HepG2 (cell line): Measurements from ENCODE around the gene CYYR1. TPM values are rescaled to one million over a fixed set of nuclear protein-coding genes. Genes with fewer than 3 reads are reported as not detected.

ENCODE experiments used
- ATAC-seq: fragments of 200-7000 bp; cut with Tn5 transposase; 3 replicates; pipeline ENCODE4 v1.9.1; 2020; ENCODE audit warnings: mild to moderate bottlenecking, moderate library complexity
- Bru-seq: library from RNA; stranded (reverse); fragments of 400-500 nt; gene quantifications from one replicate; lab custom pipeline; 2021; lab: Mats Ljungman, UMichigan
- BruChase-seq, 2 experiments: library from RNA; stranded (reverse); fragments of 400-500 nt; gene quantifications; one replicate each; lab custom pipeline; 2021; lab: Mats Ljungman, UMichigan
- BruUV-seq: library from RNA; stranded (reverse); fragments of 400-500 nt; replicated peaks from 2 replicates; lab custom pipeline; 2021; lab: Mats Ljungman, UMichigan
- CTCF ChIA-PET: fragments of 300-600 bp; formaldehyde crosslinking; extraction: SDS; loops from one replicate; lab custom pipeline; 2021; ENCODE audit warnings: low total read pairs, inconsistent platforms, low intra/inter-chr PET ratio; lab: Yijun Ruan, JAX
- POLR2A ChIA-PET: fragments of 350-600 bp; sonication (Branson Sonifier 250); formaldehyde crosslinking; loops from one replicate; lab custom pipeline; 2020; ENCODE audit warnings: antibody characterized with exemption, inconsistent platforms; lab: Yijun Ruan, JAX
- DNase-seq: peaks from one replicate; pipeline ENCODE4 v3.0.0-alpha.2; 2015; ENCODE audit warnings: low spot score
- FAIRE-seq: peaks from 3 replicates; lab custom pipeline; 2011; peaks lifted over from hg19 to GRCh38; lab: Jason Lieb, UNC
- H2AFZ ChIP-seq: one replicate; pipeline ENCODE4 v1.6.1; 2011; ENCODE audit warnings: low read length, inconsistent platforms
- H3K27ac ChIP-seq: fragments of 300-600 bp; 3 replicates; pipeline ENCODE4 v1.8.0; 2011; ENCODE audit warnings: mixed run types, mild to moderate bottlenecking, mixed read lengths, low read length, inconsistent platforms; ENCODE audit not compliant: insufficient read depth; ENCODE audit errors: extremely low read length
- H3K27me3 ChIP-seq, 2 experiments: fragments of 200-600 bp in 1 of 2; 2 replicates in 1 of 2; 3 replicates in 1 of 2; pipeline versions ENCODE4 v1.6.0 to v1.8.0; 2011; ENCODE audit warnings: low read length in 2 of 2, mild to moderate bottlenecking in 2 of 2, moderate library complexity in 2 of 2, inconsistent platforms in 1 of 2; ENCODE audit not compliant: insufficient read depth in 2 of 2, control insufficient read depth in 1 of 2
- H3K36me3 ChIP-seq, 2 experiments: fragments of 200-600 bp in 1 of 2; replicated peaks in 1 of 2; 2 replicates in 1 of 2; 3 replicates in 1 of 2; pipeline versions ENCODE4 v1.5.1 to v1.8.0; 2011; ENCODE audit warnings: low read length in 2 of 2, inconsistent platforms in 1 of 2; ENCODE audit not compliant: insufficient read depth in 2 of 2, control insufficient read depth in 1 of 2
- H3K4me1 ChIP-seq: 2 replicates; pipeline ENCODE4 v1.5.1; 2012; ENCODE audit warnings: low read length, inconsistent platforms; ENCODE audit not compliant: insufficient read depth
- H3K4me2 ChIP-seq: 2 replicates; pipeline ENCODE4 v1.6.0; 2011; ENCODE audit warnings: low read depth, low read length, inconsistent platforms
- H3K4me3 ChIP-seq, 3 experiments: fragments of 200-600 bp in 1 of 3; sonication (generic), shearing (Covaris generic) in 1 of 3; replicated peaks in 1 of 3; 2 replicates each; pipeline ENCODE4 v1.5.1; 2011 to 2016; ENCODE audit warnings: low read length in 3 of 3, inconsistent platforms in 2 of 3, low read depth in 2 of 3, mild to moderate bottlenecking in 2 of 3, control low read depth in 1 of 3, mixed read lengths in 1 of 3; ENCODE audit not compliant: insufficient read depth in 1 of 3
- H3K79me2 ChIP-seq: one replicate; pipeline ENCODE4 v1.6.1; 2011; ENCODE audit warnings: low read length, inconsistent platforms; ENCODE audit not compliant: insufficient read depth
- H3K9ac ChIP-seq: 2 replicates; pipeline ENCODE4 v1.6.0; 2011; ENCODE audit warnings: mild to moderate bottlenecking, low read depth, low read length, inconsistent platforms; ENCODE audit not compliant: insufficient read depth
- H3K9me3 ChIP-seq: 2 replicates; pipeline ENCODE4 v1.5.1; 2012; ENCODE audit warnings: mild to moderate bottlenecking, low read length
- H4K20me1 ChIP-seq: 2 replicates; pipeline ENCODE4 v1.6.0; 2011; ENCODE audit warnings: inconsistent platforms, mild to moderate bottlenecking, low read length, moderate library complexity; ENCODE audit not compliant: insufficient read depth
- ATRX ChIP-seq: sonication (generic); formaldehyde crosslinking; IDR thresholded peaks from 2 replicates; pipeline ENCODE4 v1.4.0; 2020; ENCODE audit warnings: missing genetic modification reagents, borderline replicate concordance
- KAT8 ChIP-seq: IDR thresholded peaks from 2 replicates; pipeline ENCODE4 v1.6.1; 2016; ENCODE audit warnings: missing genetic modification reagents, missing compliant biosample characterization
- SP2 ChIP-seq: sonication (generic); formaldehyde crosslinking; IDR thresholded peaks from 2 replicates; pipeline ENCODE4 v1.5.1; 2020; ENCODE audit warnings: mild to moderate bottlenecking, missing genetic modification reagents
- ZFP82 ChIP-seq: sonication (generic); formaldehyde crosslinking; IDR thresholded peaks from 2 replicates; pipeline ENCODE4 v1.5.1; 2020; ENCODE audit warnings: mild to moderate bottlenecking, missing genetic modification reagents, borderline replicate concordance
- WGBS: methylation state at CpG from one replicate; pipeline ENCODE4 v1.1.6; 2017; ENCODE audit warnings: low lambda C conversion rate; 5-methylcytosine and 5-hydroxymethylcytosine counted together
- in situ Hi-C: cut with HindIII; loops from 2 replicates; pipeline ENCODE4 v1.10.0; 2017; ENCODE audit warnings: low pct_unique_long_range_greater_than_20kb; ENCODE audit not compliant: extremely low pct_ligation_motif_present
- intact Hi-C: fragments of 100-400 bp; cut with micrococcal nuclease; formaldehyde crosslinking; loops from one replicate; pipeline ENCODE4 v1.10.0; 2022; ENCODE audit not compliant: unreplicated experiment
- long read RNA-seq, 2 experiments: library from RNA in 1 of 2; library from polyadenylated mRNA in 1 of 2; stranded (forward) in 1 of 2; unstranded in 1 of 2; transcript quantifications; one replicate each; pipeline ENCODE4 v2.0.0, GENCODE V29; 2019 to 2022
- polyA minus RNA-seq, 3 experiments: library from RNA; depleted of rRNA, polyadenylated mRNA; stranded (reverse); fragments of >200 nt; gene quantifications; 2 replicates each; pipeline ENCODE4 v1.2.3, GENCODE V29; 2011; ENCODE audit warnings: low replicate concordance in 1 of 3
- polyA plus RNA-seq, 8 experiments: library from polyadenylated mRNA; depleted of rRNA in 3 of 8; stranded (reverse) in 7 of 8; unstranded in 1 of 8; fragments of >200 nt; fragmentation: Illumina TruSeq in 4 of 8; extraction: Trizol in 4 of 8; gene quantifications; 2 replicates each; pipeline versions ENCODE4 v1.2.1 to v1.2.3, GENCODE V29; 2011 to 2016; ENCODE audit warnings: low read depth in 4 of 8, missing spikeins in 1 of 8, mixed read lengths in 1 of 8; ENCODE audit not compliant: insufficient read depth in 1 of 8
- total RNA-seq, 5 experiments: library from RNA; depleted of rRNA; stranded (reverse); fragments of >200 nt; fragmentation: Illumina TruSeq; extraction: Trizol; gene quantifications; 2 replicates each; pipeline ENCODE4 v1.2.3, GENCODE V29; 2016; ENCODE audit warnings: low read depth in 1 of 5

CYYR1 gene
- total RNA-seq (2016; rRNA removed; fragmentation: Illumina TruSeq; extraction: Trizol) (not detected in 2 replicates), polyA plus RNA-seq (2011; rRNA removed) (not detected in 2 replicates), polyA minus RNA-seq (2011; rRNA and poly(A)+ RNA removed; ENCODE audit: low replicate concordance) (not detected in 2 replicates), Bru-seq, nascent RNA (not detected), BruChase-seq, experiment 1, labeled RNA remaining after a 6-hour chase (not detected), BruChase-seq, experiment 2, labeled RNA remaining after a 2-hour chase (not detected)
- total RNA-seq (2016; cell fraction: cytosol; rRNA removed; fragmentation: Illumina TruSeq; extraction: Trizol; ENCODE audit: low read depth), result not detected in 2 replicates
- total RNA-seq (2016; cell fraction: insoluble cytoplasmic fraction; rRNA removed; fragmentation: Illumina TruSeq; extraction: Trizol), result not detected in 2 replicates
- not detected in 2 replicates for total RNA-seq (2016; cell fraction: membrane; rRNA removed; fragmentation: Illumina TruSeq; extraction: Trizol)
- not detected in 2 replicates for total RNA-seq (2016; cell fraction: nucleus; rRNA removed; fragmentation: Illumina TruSeq; extraction: Trizol)
- polyA plus RNA-seq (2011; cell fraction: cytosol; rRNA removed), result not detected in 2 replicates
- polyA plus RNA-seq (2011; cell fraction: nucleus; rRNA removed), result not detected in 2 replicates
- polyA plus RNA-seq (2012), result not detected in 2 replicates
- not detected in 2 replicates for polyA plus RNA-seq (2016; cell fraction: cytosol; fragmentation: Illumina TruSeq; extraction: Trizol; ENCODE audit: low read depth)
- polyA plus RNA-seq (2016; cell fraction: insoluble cytoplasmic fraction; fragmentation: Illumina TruSeq; extraction: Trizol; ENCODE audit: low read depth), result not detected in 2 replicates
- polyA plus RNA-seq (2016; cell fraction: membrane; fragmentation: Illumina TruSeq; extraction: Trizol; ENCODE audit: low read depth), result not detected in 2 replicates
- not detected in 2 replicates for polyA plus RNA-seq (2016; cell fraction: nucleus; fragmentation: Illumina TruSeq; extraction: Trizol; ENCODE audit: insufficient read depth, low read depth)
- polyA minus RNA-seq (2011; cell fraction: cytosol; rRNA and poly(A)+ RNA removed), result not detected in 2 replicates
- polyA minus RNA-seq (2011; cell fraction: nucleus; rRNA and poly(A)+ RNA removed), result not detected in 2 replicates
- long read RNA-seq, experiment 1, result 0 reads
- long read RNA-seq, experiment 2, result 0 reads

DNA sequence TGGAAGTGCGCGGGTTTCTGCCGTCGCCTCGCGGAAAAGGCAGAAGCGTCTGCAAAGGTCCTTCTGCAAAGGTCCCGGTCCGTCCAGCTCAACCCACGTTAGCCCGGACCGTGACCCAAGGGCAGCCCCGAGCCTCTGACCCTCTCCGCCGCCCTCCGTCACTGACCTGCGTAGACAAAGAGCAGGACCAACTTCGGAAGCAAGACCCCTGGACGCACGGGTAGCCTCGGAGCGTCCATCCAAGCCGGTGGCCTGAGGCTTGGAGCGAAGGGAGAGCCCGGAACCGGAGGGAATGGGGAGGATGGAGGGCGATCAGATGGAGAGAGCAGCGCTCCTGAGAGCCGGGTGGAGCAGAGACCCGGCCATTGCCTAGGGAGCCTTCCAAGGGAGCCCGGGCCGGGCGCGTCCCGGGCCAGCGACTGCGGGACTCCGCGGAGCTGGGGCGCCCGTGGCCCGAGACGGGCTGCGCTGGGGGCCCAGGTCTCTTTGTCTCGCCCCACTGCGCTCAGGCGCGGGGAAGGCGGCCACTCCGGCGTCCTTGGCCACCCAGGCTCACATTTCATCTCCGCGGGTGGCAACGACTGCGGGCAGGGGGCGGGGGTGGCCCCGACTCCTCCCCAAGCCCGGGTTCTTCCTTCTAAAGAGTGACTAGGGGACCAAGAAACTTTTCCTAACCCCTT lies at the start of gene CYYR1:
Gene CYYR1, minus strand, starts transcription at position 585 of the 680 bp plus-strand sequence. Its CDS starts 346 bp downstream, at position 239.
- H3K9ac ChIP-seq, result no peak within 1 kb of the TSS
- BruUV-seq, result no TSS peak
- no peak for FAIRE-seq
- in situ Hi-C loops, result no loop called here
- H3K27me3 ChIP-seq, result no peaks in the 10 kb centered on the region
- H3K79me2 ChIP-seq, result no peaks in the 10 kb centered on the region
- WGBS, result 50% methylated on average over 35 of the region's 58 CpGs
- no peaks in the 10 kb centered on the region for H4K20me1 ChIP-seq
- DNase-seq, result no peak
- no peaks in the 10 kb centered on the region for H3K36me3 ChIP-seq
- H3K4me2 ChIP-seq, result no peak within 1 kb of the TSS
- no peak for TF ChIP-seq ZFP82 (CRISPR knock-in tag)
- TF ChIP-seq ATRX (CRISPR knock-in tag), result no peak
- TF ChIP-seq KAT8 (CRISPR knock-in tag), result no peak
- TF ChIP-seq SP2 (CRISPR knock-in tag), result no peak
- no peak within 1 kb of the TSS for H2AFZ ChIP-seq
- H3K4me1 ChIP-seq, result no peaks in the 10 kb centered on the region
- POLR2A ChIA-PET, result no interaction called here
- no peak within 1 kb of the TSS for H3K27ac ChIP-seq
- no peak within 1 kb of the TSS for H3K4me3 ChIP-seq
- no peak for ATAC-seq
- intact Hi-C loops, result no loop called here
- peaks cover 81% of the 10 kb centered on the region for H3K9me3 ChIP-seq
- CTCF ChIA-PET, result no interaction called here
